GM12864 (cell line): ENCODE measurements around the gene ATP8A2.

ENCODE experiments used
- DNase-seq: peaks from one replicate; pipeline ENCODE4 v3.0.0-alpha.2; 2011; ENCODE audit warnings: low read depth
- H3K4me3 ChIP-seq: 2 replicates; pipeline ENCODE4 v1.5.1; 2011; ENCODE audit warnings: mild to moderate bottlenecking, low read depth, low read length, control low read depth
- CTCF ChIP-seq: IDR thresholded peaks from 2 replicates; pipeline ENCODE4 v1.5.1; 2011; ENCODE audit warnings: low read depth, mild to moderate bottlenecking, moderate library complexity, low read length, control low read depth, inconsistent platforms; ENCODE audit errors: missing control alignments

ATP8A2 gene

DNA sequence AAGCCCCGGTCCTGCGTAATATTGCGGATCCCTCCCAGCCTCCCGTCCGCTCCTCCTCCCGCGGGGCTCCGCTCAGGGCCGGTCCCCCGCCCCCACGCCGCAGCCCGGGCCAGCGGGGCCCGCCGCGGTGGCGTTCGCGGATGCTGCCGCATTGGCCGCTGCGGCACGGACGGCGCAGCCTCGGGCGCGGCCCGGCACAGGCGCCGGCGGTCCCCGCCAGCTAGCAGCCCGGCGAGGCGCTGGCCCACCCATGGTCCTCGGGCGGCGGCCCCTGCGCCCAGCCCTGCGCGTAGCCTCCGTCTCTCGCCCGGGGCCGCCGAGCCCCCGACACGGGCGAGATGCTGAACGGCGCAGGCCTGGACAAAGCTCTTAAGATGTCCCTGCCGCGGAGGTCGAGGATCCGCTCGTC lies at the start of gene ATP8A2:
TSS of gene ATP8A2 (plus strand) at position 100 of the 409 bp plus-strand sequence. CDS start at position 339, 239 bp downstream.
- DNase-seq, result no peak
- no peak for TF ChIP-seq CTCF
- H3K4me3 ChIP-seq, result no peak within 1 kb of the TSS

- no peak for TF ChIP-seq CTCF
- no peak for DNase-seq
- no peak overlapping the region for H3K4me3 ChIP-seq
Measured at GRCh38 chr13:25324100-25324499, 47.7 kb upstream of the ATP8A2 start.

DNA sequence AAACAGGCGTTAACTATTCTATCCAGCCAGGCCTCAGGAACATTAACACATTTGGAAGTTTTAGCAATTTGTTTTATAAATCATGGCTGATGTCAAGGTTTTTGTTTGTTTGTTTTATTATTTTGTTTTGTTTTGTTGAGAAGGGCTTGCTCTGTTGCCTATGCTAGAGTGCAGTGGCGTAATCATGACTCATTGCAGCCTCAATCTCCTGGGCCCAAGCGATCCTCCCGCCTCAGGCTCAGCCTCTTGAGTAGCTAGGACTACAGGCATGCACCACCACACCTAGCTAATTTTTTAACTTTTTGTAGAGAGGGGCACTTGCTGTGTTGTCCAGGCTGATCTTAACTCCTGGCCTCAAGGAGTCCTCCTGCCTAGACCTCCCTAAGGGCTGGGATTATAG lies 42.1 kb upstream of the ATP8A2 start:
- no peak overlapping the region for H3K4me3 ChIP-seq
- no peak for DNase-seq
- no peak for TF ChIP-seq CTCF

DNA sequence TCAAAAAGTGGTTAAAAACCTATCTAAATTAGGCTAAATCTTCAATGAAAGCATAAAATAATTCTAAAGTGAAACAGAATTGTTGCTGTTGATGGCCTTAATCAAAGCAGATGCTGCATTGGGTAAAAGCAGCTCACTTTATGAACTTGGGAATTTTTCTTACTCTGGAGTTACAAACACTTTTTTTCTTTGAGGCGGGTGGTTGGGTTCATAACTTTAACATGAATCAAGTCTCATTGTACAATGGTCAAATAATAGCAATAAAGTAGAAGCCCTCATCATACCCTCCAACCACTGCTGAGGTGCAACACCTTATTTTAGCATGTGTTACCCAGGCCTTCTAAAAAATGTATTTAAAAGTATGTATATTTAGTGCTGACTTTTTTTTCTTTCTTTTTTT lies 41.2 kb upstream of the ATP8A2 start:
- TF ChIP-seq CTCF, result no peak
- no peak for DNase-seq
- H3K4me3 ChIP-seq, result no peak overlapping the region

DNA sequence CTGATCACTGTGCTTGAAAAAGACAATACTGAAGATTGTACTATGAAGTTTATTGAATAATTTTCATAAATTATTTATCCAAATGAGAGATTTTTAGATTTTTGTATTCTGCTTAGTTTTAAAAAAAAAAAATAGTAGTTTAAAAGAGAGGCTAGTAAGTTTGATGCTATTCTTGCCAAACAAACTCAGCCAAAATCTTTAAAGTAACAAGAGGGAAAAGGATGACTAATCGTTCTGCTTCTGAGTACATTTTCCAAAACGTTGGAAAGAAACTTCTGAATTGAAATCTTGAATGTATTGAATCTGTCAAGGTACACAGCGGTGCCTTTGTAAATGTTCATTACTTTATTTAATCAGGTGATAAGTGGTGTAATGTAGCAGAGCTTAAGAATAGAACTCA lies 35.9 kb upstream of the ATP8A2 start:
- no peak overlapping the region for H3K4me3 ChIP-seq
- TF ChIP-seq CTCF, result no peak
- DNase-seq, result no peak

- no peak for TF ChIP-seq CTCF
- no peak overlapping the region for H3K4me3 ChIP-seq
- DNase-seq, result no peak
Measured at GRCh38 chr13:25345576-25345975, 26.2 kb upstream of the ATP8A2 start.

- H3K4me3 ChIP-seq, result no peak overlapping the region
- TF ChIP-seq CTCF, result no peak
- DNase-seq, result no peak
Measured at GRCh38 chr13:25347151-25347550, 24.6 kb upstream of the ATP8A2 start.
